Left colon (tissue), 2 donors: Measurements from ENCODE around the gene ABCD1. TPM values are rescaled to one million over a fixed set of nuclear protein-coding genes. Genes with fewer than 3 reads are reported as not detected.
A peak's percentile ranks its signal among the peaks of the same experiment; 100 is the strongest.
"Not testable (repeated sequence)": the region's sequence is repeated elsewhere in the genome, so short reads cannot be mapped to it uniquely, and the experiment has no call there.

Experiments used
- ATAC-seq: fragments of 200-7000 bp; cut with Tn5 transposase; one replicate; pipeline ENCODE4 v1.9.1; 2020; ENCODE audit warnings: mild to moderate bottlenecking, moderate library complexity
- DNase-seq, 2 donors: peaks; one replicate each; pipeline ENCODE4 v3.0.0-alpha.2; 2020
- intact Hi-C, 2 donors: fragments of 100-400 bp; cut with DNase I in 1 of 2; cut with micrococcal nuclease in 1 of 2; formaldehyde crosslinking; loops; one replicate each; pipeline versions ENCODE4 v1.11.2 to v1.14.0; 2022; cut with DNase I, micrococcal nuclease
- total RNA-seq, 2 donors: library from RNA; stranded (reverse); fragmentation: NEBNext Ultra II Directional; extraction: Animal tissue kit (Norgen Biotek cat#: 25700); gene quantifications; one replicate each; pipeline ENCODE4 v1.2.1, GENCODE V29; 2021
- donor health status: DM: no; HTN: no; CAD: no.
- donor health status: DM: yes; HTN: yes; CAD: no.

ABCD1 gene
- total RNA-seq, 2 donors from 2014 or later: 15.1 to 15.9 TPM

- no peak for ATAC-seq
- no peak for DNase-seq
- intact Hi-C loops: no loop called here
These were observed 32.0 kb upstream of the ABCD1 start for GRCh38 chrX:153692611-153693156.

DNA sequence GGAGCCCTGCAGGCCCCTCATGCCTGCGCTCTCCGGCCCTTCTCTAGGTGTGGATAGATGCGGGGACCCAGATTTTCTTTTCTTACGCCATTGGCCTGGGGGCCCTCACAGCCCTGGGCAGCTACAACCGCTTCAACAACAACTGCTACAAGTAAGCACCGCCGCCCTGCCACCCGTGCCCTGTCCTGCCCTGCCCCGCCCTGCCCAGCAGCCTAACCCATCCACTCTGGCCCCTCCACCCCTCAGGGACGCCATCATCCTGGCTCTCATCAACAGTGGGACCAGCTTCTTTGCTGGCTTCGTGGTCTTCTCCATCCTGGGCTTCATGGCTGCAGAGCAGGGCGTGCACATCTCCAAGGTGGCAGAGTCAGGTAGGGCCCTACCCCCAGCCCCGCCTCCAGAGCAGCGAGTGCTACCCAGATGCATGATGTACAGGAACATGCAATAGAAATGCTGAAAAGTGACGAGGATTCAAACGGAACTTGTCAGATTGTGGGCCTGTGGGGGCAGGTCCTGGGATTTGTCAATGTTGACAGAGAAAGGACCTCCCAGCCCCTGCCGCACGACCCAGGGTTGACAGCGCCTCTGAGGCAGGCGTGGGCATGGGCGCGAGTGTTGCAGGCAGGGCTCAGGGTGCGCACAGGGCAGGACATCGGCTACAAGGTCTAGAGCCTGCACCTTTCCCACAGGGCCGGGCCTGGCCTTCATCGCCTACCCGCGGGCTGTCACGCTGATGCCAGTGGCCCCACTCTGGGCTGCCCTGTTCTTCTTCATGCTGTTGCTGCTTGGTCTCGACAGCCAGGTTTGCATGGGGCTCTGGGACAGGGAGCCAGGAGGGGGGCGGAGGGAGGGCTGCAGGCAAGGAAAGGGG is 31.2 kb upstream of the ABCD1 start:
- DNase-seq (no peak), ATAC-seq (no peak)
- intact Hi-C loops: no loop called here

GRCh38 chrX:153694256-153694655 is 30.4 kb upstream of the ABCD1 start:
- DNase-seq, intact Hi-C loops, ATAC-seq: not testable (repeated sequence)

DNA sequence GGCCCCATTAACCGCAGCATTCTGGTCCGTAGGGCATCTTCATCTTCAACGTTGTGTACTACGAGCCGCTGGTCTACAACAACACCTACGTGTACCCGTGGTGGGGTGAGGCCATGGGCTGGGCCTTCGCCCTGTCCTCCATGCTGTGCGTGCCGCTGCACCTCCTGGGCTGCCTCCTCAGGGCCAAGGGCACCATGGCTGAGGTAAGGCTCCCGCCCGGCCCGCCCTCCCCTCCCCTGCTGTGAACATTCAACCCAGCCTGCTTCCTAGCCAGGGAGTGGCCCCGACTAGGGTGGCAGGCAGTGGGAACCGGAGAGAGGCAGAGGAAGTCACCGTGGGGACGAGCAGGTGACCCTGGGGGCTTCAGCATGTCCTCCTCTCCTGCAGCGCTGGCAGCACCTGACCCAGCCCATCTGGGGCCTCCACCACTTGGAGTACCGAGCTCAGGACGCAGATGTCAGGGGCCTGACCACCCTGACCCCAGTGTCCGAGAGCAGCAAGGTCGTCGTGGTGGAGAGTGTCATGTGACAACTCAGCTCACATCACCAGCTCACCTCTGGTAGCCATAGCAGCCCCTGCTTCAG is 29.9 kb upstream of the ABCD1 start:
- no peak for DNase-seq
- intact Hi-C loops: no loop called here
- peak; percentile 31 for ATAC-seq

GRCh38 chrX:153696100-153696499 is 28.6 kb upstream of the ABCD1 start:
- no peak for DNase-seq
- no peak for ATAC-seq
- intact Hi-C loops: no loop called here

DNA sequence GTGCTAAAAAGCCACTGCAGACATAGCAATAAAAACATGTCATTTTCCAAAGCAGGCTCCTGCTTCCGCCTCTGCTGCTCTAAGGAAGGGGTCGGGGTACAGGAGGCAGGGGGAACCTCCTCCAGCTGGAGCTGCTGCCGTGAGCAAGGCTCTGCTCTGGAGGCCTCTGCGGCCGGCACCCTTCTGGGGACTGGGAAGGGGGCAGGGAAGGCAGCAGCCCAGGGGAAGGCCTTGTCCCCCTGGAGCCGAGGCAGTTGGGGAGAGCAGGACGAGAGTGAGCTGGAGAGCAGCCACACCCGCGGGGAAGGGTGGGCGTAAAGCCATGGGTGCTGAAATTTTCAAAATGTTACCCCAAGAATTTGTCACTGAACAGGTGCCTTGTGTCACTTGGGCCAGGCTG is 28.1 kb upstream of the ABCD1 start:
- DNase-seq, intact Hi-C loops, ATAC-seq: not testable (repeated sequence)

GRCh38 chrX:153696986-153697722 is 27.5 kb upstream of the ABCD1 start:
- ATAC-seq, intact Hi-C loops, DNase-seq: not testable (repeated sequence)

DNA sequence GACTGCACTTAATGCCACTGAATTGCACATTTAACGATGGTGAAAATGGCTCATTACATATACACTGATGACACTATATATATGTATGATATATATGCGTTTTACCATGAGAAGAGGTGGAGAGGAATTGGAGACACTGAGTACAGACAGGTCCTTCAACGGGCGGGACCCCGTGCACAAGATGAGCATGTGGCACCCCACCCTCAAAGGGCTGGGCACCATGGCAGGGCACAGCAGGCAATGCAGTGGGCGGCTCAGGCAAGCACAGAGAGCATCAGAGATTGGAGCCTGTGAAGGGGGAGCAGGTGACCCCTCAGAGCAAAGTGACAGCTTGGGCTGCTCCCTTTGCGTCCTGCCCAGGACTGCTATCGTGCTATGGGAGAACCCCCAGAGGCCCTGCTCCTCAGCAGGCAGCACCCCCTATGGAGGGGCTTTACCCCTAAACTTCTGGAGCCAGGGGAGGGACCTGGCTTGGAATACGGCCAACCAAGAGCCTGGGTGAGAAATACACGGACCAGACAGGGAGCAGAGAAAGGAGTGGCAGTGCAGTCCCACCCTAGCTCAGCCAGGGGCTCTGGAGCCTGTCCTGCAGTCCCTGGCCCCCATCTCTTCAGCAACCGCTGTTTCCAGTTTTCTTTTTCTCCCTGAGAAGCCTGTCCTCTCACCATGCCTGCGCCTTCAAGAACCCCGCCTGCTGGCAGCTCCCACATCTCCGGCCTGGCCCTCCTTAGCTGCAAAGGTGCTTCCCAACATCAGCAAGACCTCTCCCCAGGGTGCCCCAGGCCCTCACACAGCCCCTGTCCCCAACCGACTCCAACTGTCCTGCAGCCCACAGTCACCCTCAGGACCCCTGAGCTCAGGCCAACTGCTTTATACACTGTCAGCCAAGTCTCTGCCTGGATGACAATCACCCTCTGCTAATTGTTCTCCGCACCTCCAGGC is 26.5 kb upstream of the ABCD1 start:
- DNase-seq: no peak
- intact Hi-C loops: no loop called here
- no peak for ATAC-seq

DNA sequence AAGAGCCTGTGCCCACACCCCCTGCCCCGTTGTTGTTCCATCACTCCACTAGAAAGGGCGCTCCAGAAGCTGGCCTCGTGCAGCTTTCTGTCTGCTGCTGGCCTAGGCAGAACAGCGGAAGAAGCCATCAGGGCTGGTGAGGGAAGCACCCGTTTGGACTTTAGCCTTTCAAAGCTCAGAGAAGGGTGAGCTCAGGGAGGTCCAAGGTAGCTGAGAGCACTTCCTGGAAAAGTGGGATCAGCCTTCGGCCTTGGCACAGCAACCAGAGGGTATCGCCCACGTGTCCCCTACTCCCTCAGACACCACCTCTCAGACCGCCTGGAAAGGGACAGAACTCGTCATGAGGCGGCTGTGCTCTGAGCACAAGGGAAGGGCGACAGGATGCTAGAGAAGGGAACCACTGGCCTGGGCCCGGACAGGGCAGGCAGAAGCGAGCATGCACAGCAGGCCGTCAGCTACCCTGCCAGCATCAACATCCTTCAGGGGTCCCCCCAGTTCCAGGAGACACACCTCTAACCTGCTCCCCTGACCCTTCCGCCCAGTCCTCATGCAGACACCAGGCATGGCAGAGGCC is 25.4 kb upstream of the ABCD1 start:
- intact Hi-C loops: not testable (repeated sequence)
- ATAC-seq: peak; percentile 67
- peak; percentile 49 to 73 for DNase-seq

DNA sequence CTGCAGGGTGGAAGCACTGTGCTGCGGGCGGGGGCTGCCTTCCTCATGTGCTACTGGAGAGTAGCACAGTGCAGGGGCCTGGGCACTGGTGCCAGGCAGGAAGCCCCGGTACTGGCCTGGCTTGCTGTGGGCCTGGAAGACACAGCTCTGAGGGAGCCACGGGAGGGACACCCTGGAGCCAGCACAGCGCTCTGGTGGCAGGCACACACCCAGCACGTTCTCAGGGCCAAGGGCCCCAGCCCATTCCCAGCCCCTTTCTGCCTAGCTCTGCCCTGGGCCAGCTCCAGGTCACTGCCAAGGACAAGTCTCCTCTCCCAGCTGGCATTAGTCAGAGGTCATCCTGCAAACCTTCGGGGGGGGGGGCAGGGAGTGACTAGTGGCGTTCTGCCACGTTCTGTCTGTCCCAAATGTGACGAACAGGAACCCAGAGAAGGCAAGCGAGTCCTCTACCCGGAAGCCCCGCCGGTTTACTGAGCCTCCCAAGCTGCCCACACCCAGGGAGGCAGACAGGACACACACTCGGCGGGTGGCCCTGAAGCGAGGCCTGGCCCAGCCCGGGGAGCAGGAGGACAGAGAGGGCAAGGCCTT is 24.8 kb upstream of the ABCD1 start:
- intact Hi-C loops: not testable (repeated sequence)
- peak; percentile 62 for ATAC-seq
- peak; percentile 62 to 71 for DNase-seq

DNA sequence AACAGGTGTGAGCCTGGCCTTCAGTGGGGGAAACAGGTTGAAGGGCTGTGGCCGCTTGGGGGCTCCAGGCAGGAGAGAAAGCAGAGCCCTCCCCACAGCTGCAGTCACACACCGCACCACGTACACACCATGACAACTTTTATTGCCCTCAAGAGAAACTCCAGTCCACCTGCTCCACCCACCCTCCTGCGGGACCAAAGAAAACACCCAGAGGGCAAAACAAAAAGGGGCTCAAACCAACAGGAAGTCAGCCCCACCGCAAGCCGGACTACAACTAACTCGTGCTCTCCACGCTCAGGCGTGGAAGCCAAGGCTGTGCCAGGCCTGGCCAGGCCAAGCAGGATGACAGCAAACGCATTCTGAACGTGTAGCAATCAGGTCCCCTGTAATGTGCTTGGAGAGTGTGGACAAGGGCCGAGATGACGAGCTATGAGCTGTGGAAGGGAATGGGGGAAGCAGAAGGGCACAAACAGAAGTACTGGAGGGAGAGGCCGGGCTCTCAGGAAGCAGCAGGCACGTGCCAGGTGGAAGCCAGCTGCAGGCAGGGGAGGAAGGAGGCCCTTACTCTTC is 24.2 kb upstream of the ABCD1 start:
- no peak for DNase-seq
- peak; percentile 15 for ATAC-seq
- intact Hi-C loops: no loop called here

DNA sequence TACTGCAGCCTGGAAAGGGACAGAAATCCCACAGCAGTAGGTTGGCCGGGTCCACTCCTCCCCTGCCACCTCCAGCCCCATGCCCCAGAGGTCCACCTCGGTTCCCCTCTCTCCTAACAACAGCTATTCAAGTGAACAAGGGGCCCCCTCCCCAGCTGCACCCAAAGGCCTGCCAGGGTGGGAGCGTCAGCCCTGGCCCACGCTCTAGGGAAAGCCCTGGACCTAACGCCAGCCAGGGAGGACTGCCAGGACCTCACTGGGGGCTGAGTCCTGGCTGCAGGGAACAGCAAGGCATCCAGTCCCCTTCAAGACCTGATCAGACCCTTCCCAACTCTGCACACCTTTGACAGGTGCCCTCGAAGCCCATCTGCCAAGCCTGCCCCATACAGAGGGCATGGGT is 23.7 kb upstream of the ABCD1 start:
- DNase-seq (no peak), ATAC-seq (no peak)
- intact Hi-C loops: no loop called here

GRCh38 chrX:153701706-153702105 is 22.9 kb upstream of the ABCD1 start:
- intact Hi-C loops: no loop called here
- ATAC-seq (no peak), DNase-seq (no peak)

DNA sequence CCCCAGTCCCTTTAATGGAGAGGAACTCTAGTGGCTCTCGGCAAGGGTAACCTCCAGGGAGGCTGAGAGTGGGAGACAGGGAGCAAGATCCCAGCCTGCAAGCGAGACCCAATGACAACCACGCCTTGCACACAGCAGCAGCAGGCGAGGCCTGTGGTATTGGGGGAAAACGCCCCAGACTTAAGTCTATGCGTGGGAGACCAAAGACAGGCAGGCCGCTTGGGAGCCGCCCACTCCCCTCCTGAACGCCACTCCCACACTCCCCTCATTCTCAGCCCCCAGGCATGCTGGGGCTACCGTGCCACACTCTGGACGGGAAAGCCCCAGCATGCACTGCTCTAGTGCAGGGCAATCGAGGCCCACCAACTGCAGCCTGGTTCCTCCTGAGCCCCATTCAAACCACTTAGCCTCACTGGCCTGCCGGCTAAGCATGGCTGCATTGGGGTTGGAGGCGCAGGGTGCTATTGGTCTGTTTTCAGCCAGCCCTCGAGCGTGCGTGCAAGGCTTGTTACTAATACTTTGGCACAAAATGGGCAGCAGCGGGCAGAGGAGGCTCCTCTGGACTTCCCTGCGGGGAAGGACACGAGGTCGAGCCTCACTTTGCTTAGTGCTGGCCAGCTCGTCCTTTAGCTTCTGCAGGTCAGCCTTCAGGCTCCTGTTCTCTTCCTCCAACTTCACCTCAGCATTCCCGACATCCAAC is 22.2 kb upstream of the ABCD1 start:
- intact Hi-C loops: no loop called here
- ATAC-seq (no peak), DNase-seq (no peak)

DNA sequence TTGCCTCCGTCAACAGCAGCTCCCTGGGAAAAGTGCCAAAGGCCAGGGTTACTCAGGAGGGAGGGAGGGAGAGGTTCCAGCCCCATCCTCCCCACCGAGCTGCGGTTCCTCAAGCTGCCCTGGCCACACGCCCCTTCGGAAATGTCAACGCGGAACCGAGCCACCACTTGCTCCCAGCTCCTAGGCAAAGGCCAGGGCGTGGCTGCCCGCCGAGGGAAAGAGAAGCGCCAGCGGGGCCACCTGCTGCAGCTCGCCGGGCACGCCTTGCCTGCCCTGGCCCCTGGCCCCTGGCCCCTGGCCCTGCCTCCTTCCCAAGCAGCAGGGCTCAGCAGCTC is 21.7 kb upstream of the ABCD1 start:
- ATAC-seq: peak; percentile 58
- peak; percentile 81 to 85 for DNase-seq
- intact Hi-C loops: no loop called here

GRCh38 chrX:153704021-153704526 is 20.6 kb upstream of the ABCD1 start:
- intact Hi-C loops: no loop called here
- ATAC-seq: no peak

More at GRCh38 chrX:153704021-153704526, 20.6 kb upstream of the ABCD1 start:
- DNase-seq: no peak
